Sigmoid colon (tissue), 4 donors: Measurements from ENCODE around the gene CPOX.

Experiments used
- EP300 ChIP-seq, 4 donors: sonication (generic); formaldehyde crosslinking; IDR thresholded peaks; one replicate each; pipeline ENCODE4 v1.6.1; 2017; ENCODE audit warnings: antibody characterized with exemption in 4 of 4
- POLR2AphosphoS5 ChIP-seq, 4 donors: sonication (generic); formaldehyde crosslinking; IDR thresholded peaks; one replicate each; pipeline ENCODE4 v1.6.1; 2017; ENCODE audit warnings: antibody characterized with exemption in 4 of 4
- TF ChIP-seq, protein P1 (sequence below), 4 experiments: fragments of 450-650 bp in 3 of 4; fragments of 200-600 bp in 1 of 4; IDR thresholded peaks; one replicate each; pipeline ENCODE4 v1.5.1; 2016 to 2019; ENCODE audit warnings: antibody characterized with exemption in 4 of 4, mild to moderate bottlenecking in 3 of 4, moderate library complexity in 2 of 4

DNA sequence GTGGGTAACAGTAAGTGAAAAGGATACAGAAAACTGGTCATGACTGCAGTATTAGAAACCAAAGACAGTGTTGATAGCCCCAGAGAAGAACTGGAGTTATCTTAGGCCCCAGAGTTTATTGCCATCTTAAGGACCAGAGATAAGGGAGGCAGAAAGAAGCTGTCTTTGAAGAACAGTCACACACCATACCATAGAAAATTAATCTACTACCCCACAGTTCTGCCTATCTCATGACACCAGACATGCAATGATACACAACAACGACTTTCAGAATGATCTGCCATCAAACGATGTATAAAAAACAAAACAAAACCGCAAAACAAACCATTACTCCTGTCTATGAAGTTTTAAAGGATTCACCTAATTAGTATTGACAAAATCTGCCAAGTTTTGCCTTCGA lies 9.6 kb downstream of the CPOX start:
- TF ChIP-seq EP300 (IDR thresholded peaks at IDR 0.05): no peak
- TF ChIP-seq, protein P1, sequence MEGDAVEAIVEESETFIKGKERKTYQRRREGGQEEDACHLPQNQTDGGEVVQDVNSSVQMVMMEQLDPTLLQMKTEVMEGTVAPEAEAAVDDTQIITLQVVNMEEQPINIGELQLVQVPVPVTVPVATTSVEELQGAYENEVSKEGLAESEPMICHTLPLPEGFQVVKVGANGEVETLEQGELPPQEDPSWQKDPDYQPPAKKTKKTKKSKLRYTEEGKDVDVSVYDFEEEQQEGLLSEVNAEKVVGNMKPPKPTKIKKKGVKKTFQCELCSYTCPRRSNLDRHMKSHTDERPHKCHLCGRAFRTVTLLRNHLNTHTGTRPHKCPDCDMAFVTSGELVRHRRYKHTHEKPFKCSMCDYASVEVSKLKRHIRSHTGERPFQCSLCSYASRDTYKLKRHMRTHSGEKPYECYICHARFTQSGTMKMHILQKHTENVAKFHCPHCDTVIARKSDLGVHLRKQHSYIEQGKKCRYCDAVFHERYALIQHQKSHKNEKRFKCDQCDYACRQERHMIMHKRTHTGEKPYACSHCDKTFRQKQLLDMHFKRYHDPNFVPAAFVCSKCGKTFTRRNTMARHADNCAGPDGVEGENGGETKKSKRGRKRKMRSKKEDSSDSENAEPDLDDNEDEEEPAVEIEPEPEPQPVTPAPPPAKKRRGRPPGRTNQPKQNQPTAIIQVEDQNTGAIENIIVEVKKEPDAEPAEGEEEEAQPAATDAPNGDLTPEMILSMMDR (IDR thresholded peaks at IDR 0.05): no peak
- TF ChIP-seq POLR2AphosphoS5 (IDR thresholded peaks at IDR 0.05): no peak
